KMS-11 (cell line): ENCODE measurements around the gene KIRREL1.

Experiments
- H2AFZ ChIP-seq: fragments of 200-600 bp; sonication (generic); 2 replicates; pipeline ENCODE4 v1.6.1; 2016; ENCODE audit warnings: antibody characterized with exemption, mixed run types, low read depth
- H3K27ac ChIP-seq: fragments of 200-600 bp; sonication (generic); 2 replicates; pipeline ENCODE4 v1.6.1; 2016; ENCODE audit warnings: mild to moderate bottlenecking, mixed run types
- H3K27me3 ChIP-seq: fragments of 200-600 bp; sonication (generic); 2 replicates; pipeline ENCODE4 v1.6.1; 2017; ENCODE audit warnings: mild to moderate bottlenecking, low read depth, mixed run types, moderate library complexity; ENCODE audit not compliant: insufficient read depth
- H3K36me3 ChIP-seq: fragments of 200-600 bp; sonication (generic); 2 replicates; pipeline ENCODE4 v1.6.1; 2017; ENCODE audit warnings: mild to moderate bottlenecking, mixed run types; ENCODE audit not compliant: insufficient read depth
- H3K4me1 ChIP-seq: fragments of 200-600 bp; sonication (generic); 2 replicates; pipeline ENCODE4 v1.6.1; 2016; ENCODE audit warnings: mild to moderate bottlenecking, low read depth, mixed run types; ENCODE audit not compliant: poor library complexity, severe bottlenecking
- H3K4me2 ChIP-seq: fragments of 200-600 bp; sonication (generic); 2 replicates; pipeline ENCODE4 v1.7.0; 2016; ENCODE audit warnings: mild to moderate bottlenecking, mixed run types
- H3K4me3 ChIP-seq: fragments of 200-600 bp; sonication (generic); IDR thresholded peaks from 2 replicates; pipeline ENCODE4 v1.6.1; 2017; ENCODE audit warnings: low read depth, low read length, mixed read lengths; ENCODE audit not compliant: insufficient read depth
- H3K79me2 ChIP-seq: fragments of 200-600 bp; sonication (generic); 2 replicates; pipeline ENCODE4 v1.6.1; 2016; ENCODE audit warnings: low read depth, mixed run types; ENCODE audit not compliant: insufficient read depth
- H3K9ac ChIP-seq: fragments of 200-600 bp; sonication (generic); 2 replicates; pipeline ENCODE4 v1.6.1; 2016; ENCODE audit warnings: mild to moderate bottlenecking, mixed run types
- H4K20me1 ChIP-seq: fragments of 200-600 bp; sonication (generic); 2 replicates; pipeline ENCODE4 v1.6.1; 2016; ENCODE audit warnings: mild to moderate bottlenecking, mixed run types; ENCODE audit not compliant: insufficient read depth
- CTCF ChIP-seq: fragments of 200-600 bp; sonication (generic); conservative IDR thresholded peaks from 2 replicates; pipeline ENCODE4 v1.6.1; 2017; ENCODE audit warnings: low read depth, mild to moderate bottlenecking, antibody characterized with exemption, low read length, moderate library complexity, mixed read lengths

The KIRREL1 gene

GRCh38 chr1:158080066-158080465 is 86.6 kb downstream of the KIRREL1 start:
- Histone ChIP-seq H3K4me2 (no peak overlapping the region), H3K79me2 (no peaks in the 10 kb centered on the region), H4K20me1 (no peaks in the 10 kb centered on the region), H3K9ac (no peak overlapping the region), H3K4me3 (no peak overlapping the region), H3K27ac (no peak overlapping the region), H3K27me3 (no peaks in the 10 kb centered on the region), H3K36me3 (no peaks in the 10 kb centered on the region), H3K4me1 (no peaks in the 10 kb centered on the region), H2AFZ (no peak overlapping the region)
- no peak for TF ChIP-seq CTCF

GRCh38 chr1:158084336-158084735 is 90.9 kb downstream of the KIRREL1 start:
- no peaks in the 10 kb centered on the region for H3K79me2 ChIP-seq
- no peak for TF ChIP-seq CTCF

GRCh38 chr1:158084747-158085146 is 91.3 kb downstream of the KIRREL1 start:
- H3K27ac ChIP-seq, result no peak overlapping the region
- no peaks in the 10 kb centered on the region for H3K4me1 ChIP-seq
- no peak overlapping the region for H3K4me2 ChIP-seq
- H3K9ac ChIP-seq, result no peak overlapping the region
- no peaks in the 10 kb centered on the region for H3K79me2 ChIP-seq
- H4K20me1 ChIP-seq, result no peaks in the 10 kb centered on the region
- H3K36me3 ChIP-seq, result no peaks in the 10 kb centered on the region
- no peaks in the 10 kb centered on the region; the same call in 1 of the 2 replicates for H3K27me3 ChIP-seq
- H3K4me3 ChIP-seq, result no peak overlapping the region
- no peak for TF ChIP-seq CTCF
- no peak overlapping the region for H2AFZ ChIP-seq

More at GRCh38 chr1:158084336-158084735, 90.9 kb downstream of the KIRREL1 start:
- Histone ChIP-seq H3K36me3 (no peaks in the 10 kb centered on the region), H2AFZ (no peak overlapping the region), H4K20me1 (no peaks in the 10 kb centered on the region), H3K4me1 (no peaks in the 10 kb centered on the region), H3K27ac (no peak overlapping the region), H3K9ac (no peak overlapping the region), H3K27me3 (no peaks in the 10 kb centered on the region; the same call in 1 of the 2 replicates), H3K4me2 (no peak overlapping the region), H3K4me3 (no peak overlapping the region)

GRCh38 chr1:158087320-158087927 is 94.0 kb downstream of the KIRREL1 start:
- H3K9ac ChIP-seq, result no peak overlapping the region
- peaks cover 10% of the 10 kb centered on the region; the same call in 1 of the 2 replicates for H3K27me3 ChIP-seq
- H2AFZ ChIP-seq, result no peak overlapping the region
- H3K79me2 ChIP-seq, result no peaks in the 10 kb centered on the region
- H3K27ac ChIP-seq, result no peak overlapping the region
- TF ChIP-seq CTCF, result peak; percentile 100
- H3K4me3 ChIP-seq, result no peak overlapping the region
- H3K4me2 ChIP-seq, result no peak overlapping the region
- no peaks in the 10 kb centered on the region for H3K36me3 ChIP-seq
- H3K4me1 ChIP-seq, result no peaks in the 10 kb centered on the region
- no peaks in the 10 kb centered on the region for H4K20me1 ChIP-seq
